CD4-positive, CD25-positive, alpha-beta regulatory T cell (primary cell): Measurements from ENCODE around the gene CDC40. TPM values are rescaled to one million over a fixed set of nuclear protein-coding genes. Genes with fewer than 3 reads are reported as not detected.
A peak's percentile ranks its signal among the peaks of the same experiment; 100 is the strongest.

Source experiments
- ATAC-seq, 2 donors: fragments of 150-1000 bp; cut with Tn5 transposase; one replicate each; pipeline ENCODE4 v1.10.0; 2021; ENCODE audit warnings: low read depth in 2 of 2, moderate number of reproducible peaks in 2 of 2, moderate library complexity in 1 of 2
- DNase-seq, 3 donors: peaks; one replicate each; pipeline versions ENCODE4 v3.0.0 to v3.0.0-alpha.2; 2012 to 2022; ENCODE audit warnings: mixed read lengths in 1 of 3
- H3K27ac ChIP-seq: one replicate; pipeline ENCODE4 v1.7.0; 2013; ENCODE audit warnings: mild to moderate bottlenecking, low read length; ENCODE audit not compliant: insufficient read depth, poor library complexity, severe bottlenecking
- H3K27me3 ChIP-seq: one replicate; pipeline ENCODE4 v1.7.0; 2013; ENCODE audit warnings: low read length; ENCODE audit not compliant: control insufficient read depth, insufficient read depth
- H3K36me3 ChIP-seq: one replicate; pipeline ENCODE4 v1.7.0; 2013; ENCODE audit warnings: mild to moderate bottlenecking, low read length, moderate library complexity; ENCODE audit not compliant: control insufficient read depth, insufficient read depth
- H3K4me1 ChIP-seq: 2 replicates; pipeline ENCODE4 v1.7.0; 2013; ENCODE audit warnings: mild to moderate bottlenecking, low read length; ENCODE audit not compliant: insufficient read depth, control insufficient read depth, poor library complexity, severe bottlenecking
- H3K4me3 ChIP-seq: one replicate; pipeline ENCODE4 v1.7.0; 2013; ENCODE audit warnings: low read depth, mild to moderate bottlenecking, low read length, moderate library complexity
- H3K9me3 ChIP-seq, 2 experiments: 1 replicate in 1 of 2; 2 replicates in 1 of 2; pipeline ENCODE4 v1.7.0; 2013; ENCODE audit warnings: low read length in 2 of 2, mild to moderate bottlenecking in 1 of 2, moderate library complexity in 1 of 2; ENCODE audit not compliant: control insufficient read depth in 2 of 2
- H3K27ac Mint-ChIP-seq, 3 donors: one replicate each; pipeline ENCODE4 v1.8.0; 2020 to 2022; ENCODE audit warnings: mild to moderate bottlenecking in 3 of 3, mixed read lengths in 3 of 3, moderate library complexity in 2 of 3
- H3K27me3 Mint-ChIP-seq: one replicate; pipeline ENCODE4 v1.8.0; 2022; ENCODE audit warnings: mild to moderate bottlenecking, mixed read lengths
- H3K36me3 Mint-ChIP-seq: one replicate; pipeline ENCODE4 v1.8.0; 2020; ENCODE audit warnings: mixed read lengths
- H3K4me1 Mint-ChIP-seq, 4 donors: one replicate each; pipeline ENCODE4 v1.8.0; 2020 to 2022; ENCODE audit warnings: mixed read lengths in 4 of 4, mild to moderate bottlenecking in 1 of 4
- H3K4me3 Mint-ChIP-seq, 4 donors: one replicate each; pipeline ENCODE4 v1.8.0; 2020 to 2022; ENCODE audit warnings: mild to moderate bottlenecking in 4 of 4, mixed read lengths in 4 of 4, moderate library complexity in 3 of 4
- H3K9me3 Mint-ChIP-seq, 7 donors: one replicate each; pipeline ENCODE4 v1.8.0; 2020 to 2022; ENCODE audit warnings: mixed read lengths in 7 of 7, mild to moderate bottlenecking in 3 of 7, moderate library complexity in 2 of 7
- polyA plus RNA-seq, 4 donors: library from polyadenylated mRNA; unstranded; fragments of 300-500 nt; fragmentation: Illumina TruSeq; gene quantifications; one replicate each; pipeline ENCODE4 v1.2.3, GENCODE V29; 2021
- total RNA-seq: library from RNA; stranded (reverse); gene quantifications from one replicate; pipeline ENCODE4 v1.2.3, GENCODE V29; 2022

CDC40 gene
- total and polyA plus RNA-seq, 5 donors from 2014 or later, result 21.9 to 34.5 (median 25.5) TPM

DNA sequence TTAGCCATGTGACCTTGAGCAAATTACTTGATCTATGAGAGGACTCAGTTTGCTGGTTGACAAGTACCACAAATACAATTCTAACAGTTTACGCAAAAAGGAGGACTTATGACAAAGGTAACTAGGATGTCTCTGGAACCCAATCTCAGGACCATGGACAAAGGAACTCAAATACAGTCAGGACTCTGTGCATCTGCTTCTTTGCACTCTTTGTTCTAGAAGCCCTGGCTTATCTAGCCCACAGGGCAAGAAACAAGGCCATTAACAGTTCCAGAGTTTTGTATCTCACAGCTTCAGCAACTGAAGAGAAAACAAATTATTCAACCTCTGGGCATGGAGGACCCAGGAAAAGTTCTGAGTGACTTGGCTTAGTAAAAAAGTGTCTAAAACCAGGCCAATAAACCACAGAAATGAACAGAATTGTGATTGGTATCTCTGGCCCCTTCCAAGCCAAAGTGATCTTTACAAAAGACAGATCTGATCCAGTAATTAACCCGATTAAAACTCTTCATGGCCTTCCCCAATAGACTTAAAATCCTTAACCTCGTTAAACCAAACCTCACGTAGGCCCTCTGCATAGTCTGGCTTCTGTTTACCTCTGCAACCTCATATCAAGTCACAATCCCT, 6.6 kb upstream of the CDC40 start:
- DNase-seq (no peak), ATAC-seq (no peak)
- Mint-ChIP-seq H3K4me3 (no peak overlapping the region), H3K4me1 (peaks cover 4 to 5% (median 5%) of the 10 kb centered on the region in 4 donors), H3K27me3 (peaks cover 41% of the 10 kb centered on the region), H3K36me3 (no peaks in the 10 kb centered on the region), H3K27ac (no peak overlapping the region), H3K9me3 (no peaks in the 10 kb centered on the region)
- H3K4me3 ChIP-seq, result no peak overlapping the region
- H3K27ac ChIP-seq, result no peak overlapping the region
- H3K36me3 ChIP-seq, result no peaks in the 10 kb centered on the region
- H3K27me3 ChIP-seq, result peaks cover 64% of the 10 kb centered on the region
- H3K9me3 ChIP-seq, result no peaks in the 10 kb centered on the region
- H3K4me1 ChIP-seq, result peaks cover 5% of the 10 kb centered on the region

DNA sequence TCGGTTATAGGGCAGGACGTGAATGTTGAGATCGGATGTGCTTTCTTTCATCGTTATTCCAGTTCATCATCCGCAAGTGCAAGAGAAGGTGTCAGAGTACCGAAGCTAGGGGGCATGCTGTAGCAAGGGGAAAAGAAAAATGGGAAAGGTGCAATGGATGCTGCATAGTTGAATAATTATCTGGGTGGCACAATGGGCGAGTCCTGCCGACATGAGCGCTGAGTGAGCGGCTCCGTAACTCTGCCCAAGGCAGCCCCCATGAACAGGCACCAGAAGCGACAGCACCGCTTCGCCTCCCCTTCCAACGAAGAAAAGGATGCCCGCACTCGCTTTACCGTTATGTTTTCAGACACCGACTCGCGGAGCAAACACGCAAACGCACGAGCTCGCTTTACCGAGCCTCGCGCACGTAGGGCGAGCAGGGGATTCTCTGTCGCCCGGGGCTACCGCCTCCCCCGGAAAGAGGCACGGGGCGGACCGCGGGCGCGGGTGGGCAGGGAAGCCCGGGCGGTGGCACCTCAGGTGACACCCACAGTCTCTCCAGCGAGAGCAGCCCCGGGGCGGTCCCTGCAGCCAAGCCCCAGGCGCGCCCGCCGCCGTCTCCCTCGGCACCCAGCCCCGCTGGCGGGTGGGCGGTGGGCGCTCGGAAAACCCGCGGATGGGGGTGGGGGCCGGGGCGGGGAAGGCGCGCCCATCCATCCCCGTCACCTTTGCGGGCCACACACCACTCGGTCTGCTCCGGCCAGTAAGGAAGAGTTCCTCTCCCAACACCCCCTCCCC, 1.4 kb upstream of the CDC40 start:
- peak; percentile 64 to 72 (median 71) for DNase-seq
- H3K4me3 ChIP-seq, result peak overlapping the region; percentile 85
- no peaks in the 10 kb centered on the region for H3K36me3 Mint-ChIP-seq
- peaks cover 45% of the 10 kb centered on the region for H3K4me1 ChIP-seq
- H3K27ac Mint-ChIP-seq, result peak overlapping the region; percentile 9 to 48 (median 34)
- no peaks in the 10 kb centered on the region for H3K9me3 Mint-ChIP-seq
- no peaks in the 10 kb centered on the region for H3K9me3 ChIP-seq
- peaks cover 32% of the 10 kb centered on the region for H3K27me3 ChIP-seq
- H3K4me1 Mint-ChIP-seq, result peaks cover 5 to 9% (median 7%) of the 10 kb centered on the region in 4 donors
- peak overlapping the region; percentile 81 to 88 (median 85) for H3K4me3 Mint-ChIP-seq
- peaks cover 2% of the 10 kb centered on the region for H3K36me3 ChIP-seq
- peak; percentile 30 to 38 for ATAC-seq
- H3K27ac ChIP-seq, result peak overlapping the region; percentile 79
- H3K27me3 Mint-ChIP-seq, result peaks cover 34% of the 10 kb centered on the region

DNA sequence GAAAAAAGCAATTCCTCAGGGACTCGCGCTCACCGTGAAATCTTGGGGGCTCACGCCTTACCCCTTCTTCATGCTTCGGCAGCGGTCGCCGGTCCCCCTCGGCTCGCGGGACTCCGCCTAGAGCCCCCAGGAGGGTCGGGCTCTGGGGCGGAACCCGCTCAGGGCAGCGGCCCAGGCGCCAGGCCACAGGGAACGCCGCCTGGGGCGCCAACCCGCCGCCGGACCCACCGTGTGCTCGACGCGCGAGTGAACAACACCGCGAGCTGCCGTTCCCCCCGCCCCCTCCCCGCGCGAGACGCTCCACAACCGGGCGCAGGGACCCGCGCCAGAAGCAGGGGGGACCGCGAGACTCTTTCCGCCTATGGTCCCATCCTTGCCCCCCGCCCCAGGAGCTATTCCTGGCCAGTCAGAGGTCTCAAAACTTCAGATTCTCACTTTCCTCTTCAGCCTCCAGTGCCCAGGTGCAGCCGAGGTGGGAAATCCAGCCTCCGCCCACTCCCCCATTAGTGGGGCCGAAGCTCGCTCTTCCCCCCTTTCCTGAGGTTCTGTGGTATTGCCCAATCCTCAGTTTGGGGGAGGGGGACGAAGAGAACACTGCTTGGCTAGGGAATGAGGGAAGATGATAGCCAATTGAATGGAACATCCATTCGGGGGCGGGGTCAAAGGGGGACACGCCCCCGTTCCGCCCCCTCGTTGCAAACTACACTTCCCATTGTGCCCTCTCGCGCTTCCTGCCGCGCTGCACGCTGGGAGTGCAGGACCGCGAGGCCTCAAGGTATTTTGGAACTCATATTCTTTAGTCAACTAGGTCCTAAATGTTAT, 610 bp upstream of the CDC40 start, which contains the start of gene WASF1:
TSS of gene WASF1 (minus strand) at position 265 of the 822 bp plus-strand sequence. CDS start 52,069 bp downstream, outside the sequence.
- Histone ChIP-seq H3K27ac (peak within 1 kb of the TSS; percentile 79), H3K9me3 (no peaks in the 10 kb centered on the region), H3K27me3 (peaks cover 27% of the 10 kb centered on the region), H3K36me3 (peaks cover 2% of the 10 kb centered on the region), H3K4me3 (peak within 1 kb of the TSS; percentile 95), H3K4me1 (peaks cover 49% of the 10 kb centered on the region)
- Mint-ChIP-seq H3K4me1 (peaks cover 6 to 9% (median 7%) of the 10 kb centered on the region in 4 donors), H3K9me3 (no peaks in the 10 kb centered on the region), H3K36me3 (no peaks in the 10 kb centered on the region), H3K4me3 (peak within 1 kb of the TSS; percentile 81 to 88 (median 85)), H3K27ac (peak within 1 kb of the TSS; percentile 9 to 48 (median 34)), H3K27me3 (peaks cover 26% of the 10 kb centered on the region)
- DNase-seq (peak; percentile 87 to 95 (median 93)), ATAC-seq (peak; percentile 94 to 95)

DNA sequence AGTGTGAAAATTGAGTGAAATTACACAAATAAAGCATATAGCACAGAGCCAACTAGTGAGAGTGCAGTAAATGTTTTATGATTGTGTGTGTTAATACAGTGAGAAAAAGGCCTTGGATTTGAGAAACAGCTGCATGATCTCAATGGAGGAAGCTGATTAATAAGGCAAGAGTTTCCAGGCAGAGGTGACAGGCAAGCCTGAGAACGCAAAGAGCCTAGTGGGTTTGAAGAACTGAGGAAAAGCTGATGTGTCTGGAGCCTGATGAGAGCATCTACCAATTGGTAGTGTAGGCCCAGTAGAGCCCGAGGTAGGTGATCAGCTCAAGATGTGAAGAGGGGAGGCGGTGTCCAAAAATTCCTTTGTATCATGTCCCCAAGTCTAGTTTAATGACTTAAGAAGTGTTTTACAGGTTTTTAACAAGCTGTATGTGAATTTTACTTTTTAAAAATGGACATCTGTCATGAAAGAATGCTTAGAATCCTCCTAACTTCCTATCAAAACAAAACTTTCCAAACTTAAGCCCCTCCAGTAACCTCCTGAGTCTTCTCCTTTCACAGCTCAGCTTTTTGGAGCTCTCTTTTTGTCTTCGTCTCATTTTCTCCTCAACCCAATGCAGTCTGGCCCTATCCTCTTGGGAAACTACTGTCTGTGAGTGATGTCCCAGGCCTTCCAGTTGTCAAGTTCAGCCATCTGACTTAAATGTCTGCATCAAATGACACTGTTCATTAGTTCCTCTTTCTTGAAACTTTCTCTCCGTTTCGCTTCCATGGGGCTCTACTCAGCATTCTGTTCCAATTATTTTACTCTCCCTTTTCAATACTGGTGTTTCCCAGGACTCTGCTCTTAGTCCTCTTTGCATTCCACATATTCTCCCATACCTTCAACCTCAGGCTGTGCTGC, 1.2 kb downstream of the CDC40 start:
- H3K36me3 ChIP-seq, result peaks cover 2% of the 10 kb centered on the region
- no peak overlapping the region for H3K4me3 Mint-ChIP-seq
- H3K27me3 ChIP-seq, result peaks cover 12% of the 10 kb centered on the region
- no peaks in the 10 kb centered on the region for H3K9me3 ChIP-seq
- ATAC-seq, result no peak
- DNase-seq, result no peak
- H3K27me3 Mint-ChIP-seq, result peaks cover 16% of the 10 kb centered on the region
- H3K4me1 ChIP-seq, result peaks cover 61% of the 10 kb centered on the region
- no peaks in the 10 kb centered on the region for H3K9me3 Mint-ChIP-seq
- no peaks in the 10 kb centered on the region for H3K36me3 Mint-ChIP-seq
- H3K4me3 ChIP-seq, result peak overlapping the region; percentile 95
- peaks cover 18 to 19% (median 18%) of the 10 kb centered on the region in 4 donors for H3K4me1 Mint-ChIP-seq
- no peak overlapping the region for H3K27ac ChIP-seq
- H3K27ac Mint-ChIP-seq, result no peak overlapping the region

DNA sequence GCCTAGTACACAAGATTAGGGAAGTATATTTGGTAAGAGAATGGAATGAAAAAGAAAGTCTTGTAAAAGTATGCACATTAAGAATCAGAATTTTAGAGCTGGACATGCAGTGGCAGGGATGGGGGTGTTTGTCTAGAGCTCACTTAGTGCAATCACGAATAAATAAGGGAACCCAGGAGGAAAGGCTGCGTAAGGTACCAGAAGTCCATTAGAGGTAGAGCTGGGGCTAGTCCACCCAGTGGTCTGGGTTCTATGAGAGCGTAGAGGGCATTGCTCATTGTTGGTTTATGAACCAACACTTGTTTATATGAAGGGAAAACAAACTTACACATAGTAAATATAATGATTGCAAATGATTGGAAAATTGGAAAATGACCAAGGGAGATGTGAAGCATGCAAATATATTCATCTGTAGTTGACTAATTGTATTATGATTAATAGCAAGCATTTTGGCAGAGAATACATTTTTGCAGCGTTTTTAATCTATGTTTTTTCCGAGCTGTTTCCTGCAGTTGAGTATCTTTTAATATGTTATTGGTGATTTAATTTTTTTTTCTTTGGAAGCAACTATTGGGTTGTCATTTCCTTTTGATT, 3.2 kb downstream of the CDC40 start:
- H3K36me3 Mint-ChIP-seq, result no peaks in the 10 kb centered on the region

DNA sequence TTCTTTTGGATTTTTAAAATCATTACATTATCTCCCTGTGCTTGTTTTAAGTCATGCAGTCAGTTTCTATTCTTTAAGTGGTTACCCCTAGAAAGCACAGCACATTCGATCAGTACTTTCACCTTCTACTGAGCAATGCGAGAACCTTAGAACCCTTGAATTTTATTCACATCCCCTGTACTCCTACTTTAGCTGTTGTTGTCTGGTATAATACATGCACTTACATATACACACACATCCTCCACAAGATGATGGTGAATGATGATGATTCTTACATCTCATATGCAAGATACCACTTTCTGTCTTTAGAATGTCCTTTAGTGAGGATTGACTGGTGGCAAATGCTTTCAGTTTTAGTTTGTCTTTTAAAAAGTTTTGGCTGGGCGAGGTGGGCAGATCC, 5.7 kb downstream of the CDC40 start:
- Mint-ChIP-seq H3K27ac (peak overlapping the region in 2 of 3 donors; percentile 0 to 7), H3K4me1 (peaks cover 20 to 35% (median 26%) of the 10 kb centered on the region in 4 donors), H3K27me3 (no peaks in the 10 kb centered on the region), H3K36me3 (no peaks in the 10 kb centered on the region), H3K4me3 (peak overlapping the region; percentile 15 to 83 (median 50)), H3K9me3 (no peaks in the 10 kb centered on the region)
- DNase-seq (peak in 1 of 3 donors; percentile 39), ATAC-seq (peak; percentile 18 to 37)
- Histone ChIP-seq H3K27ac (no peak overlapping the region), H3K9me3 (no peaks in the 10 kb centered on the region), H3K4me3 (peak overlapping the region; percentile 52), H3K36me3 (peaks cover 2% of the 10 kb centered on the region), H3K4me1 (peaks cover 53% of the 10 kb centered on the region), H3K27me3 (no peaks in the 10 kb centered on the region)

More for the DNA sequence above, 3.2 kb downstream of the CDC40 start:
- H3K4me1 Mint-ChIP-seq, result peaks cover 26 to 33% (median 29%) of the 10 kb centered on the region in 4 donors
- Histone ChIP-seq H3K9me3 (no peaks in the 10 kb centered on the region), H3K27me3 (no peaks in the 10 kb centered on the region), H3K36me3 (peaks cover 2% of the 10 kb centered on the region), H3K27ac (no peak overlapping the region), H3K4me1 (peaks cover 59% of the 10 kb centered on the region), H3K4me3 (peak overlapping the region; percentile 95)
- ATAC-seq (no peak), DNase-seq (no peak)
- no peak overlapping the region for H3K27ac Mint-ChIP-seq
- peaks cover 7% of the 10 kb centered on the region for H3K27me3 Mint-ChIP-seq
- H3K4me3 Mint-ChIP-seq, result no peak overlapping the region
- no peaks in the 10 kb centered on the region for H3K9me3 Mint-ChIP-seq
